Stimulated activated CD8-positive, alpha-beta memory T cell treated with anti-CD3 and anti-CD28 coated beads, Interleukin-12 subunit alpha, Interleukin-12 subunit beta, amount 100 ng/mL, for 24 hours (primary cell): Measurements from ENCODE around the gene CC2D2A.
"Not testable (repeated sequence)": the region's sequence is repeated elsewhere in the genome, so short reads cannot be mapped to it uniquely, and the experiment has no call there.

ENCODE experiments used
- DNase-seq: peaks from one replicate; pipeline ENCODE4 v3.0.0-alpha.2; 2020; ENCODE audit errors: extremely low read depth

Gene CC2D2A

DNA sequence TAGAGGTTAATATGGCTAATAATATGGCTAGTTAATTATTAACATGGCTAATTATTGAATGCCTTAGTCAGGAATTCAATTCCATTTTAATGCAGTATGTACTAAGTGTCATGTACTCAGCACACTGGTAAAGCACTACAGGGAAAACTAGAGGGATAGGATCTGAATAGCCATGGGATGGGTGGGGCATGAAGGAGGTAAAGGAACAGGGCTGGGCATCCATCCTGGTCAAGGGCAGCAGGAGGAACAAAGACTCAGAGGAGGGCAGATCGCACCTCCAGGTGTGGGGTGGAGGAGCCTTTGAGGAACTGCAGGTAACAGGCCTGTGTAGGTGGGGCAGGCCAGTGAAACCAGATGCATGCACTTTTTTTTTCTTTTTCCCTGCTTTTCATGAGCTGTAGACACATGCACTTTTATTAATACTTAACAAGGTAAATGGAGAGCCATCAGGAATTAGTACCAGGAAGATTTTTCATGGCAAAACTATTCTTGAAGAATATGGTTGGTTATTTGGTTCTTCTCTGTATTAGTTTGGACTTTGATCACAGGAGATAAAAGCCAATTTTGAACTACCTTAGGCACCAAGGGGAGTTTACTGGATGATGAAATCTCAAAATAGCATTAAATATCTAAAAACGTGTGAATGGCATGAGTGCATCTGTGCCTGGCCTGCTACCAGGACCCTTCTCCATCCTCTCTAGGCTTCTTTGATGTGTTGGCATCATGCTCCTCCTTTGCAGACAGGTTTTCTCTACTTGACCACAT, 88.3 kb downstream of the CC2D2A start:
- no peak for DNase-seq

DNA sequence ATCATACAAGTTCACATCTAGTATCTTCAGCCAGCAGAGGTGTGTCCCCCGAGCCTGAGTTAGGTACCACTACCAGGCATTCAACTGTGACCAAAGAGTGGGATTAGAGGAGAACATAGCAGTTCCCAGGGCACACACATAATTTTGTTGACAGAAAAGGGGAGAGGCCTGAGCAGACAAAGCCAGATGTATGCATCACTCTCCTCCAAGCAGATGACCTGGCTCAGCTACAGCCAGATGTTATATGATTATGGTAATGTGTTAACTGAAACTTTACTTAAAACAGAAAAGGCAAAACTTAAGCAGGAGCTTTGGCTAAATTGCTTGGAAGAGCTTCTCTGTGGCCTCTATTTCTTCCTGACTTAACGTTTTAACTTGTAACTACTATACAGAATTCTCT, 88.9 kb downstream of the CC2D2A start:
- no peak for DNase-seq

DNA sequence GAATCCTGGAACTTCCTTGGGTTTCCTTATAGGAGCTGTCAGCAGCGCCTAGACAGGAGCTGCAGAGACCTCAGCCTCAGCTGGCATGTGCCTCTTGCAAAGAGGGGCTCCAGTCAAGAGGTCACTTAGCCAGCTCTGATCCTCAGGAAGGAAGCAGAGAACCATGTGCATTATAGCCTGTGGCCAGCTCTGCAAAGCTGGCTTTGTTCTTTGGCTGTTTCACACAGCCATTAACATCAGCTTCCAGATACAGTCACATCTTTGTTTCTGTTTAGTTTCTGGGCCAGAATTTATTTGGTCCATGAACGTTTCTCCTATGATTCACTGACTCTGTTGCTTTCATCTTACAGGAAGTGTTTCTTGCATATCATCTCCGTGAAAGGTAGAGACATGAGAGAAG, 92.4 kb downstream of the CC2D2A start:
- DNase-seq: no peak

- no peak for DNase-seq
Observed at GRCh38 chr4:15562623-15563022, 92.9 kb downstream of the CC2D2A start.

DNA sequence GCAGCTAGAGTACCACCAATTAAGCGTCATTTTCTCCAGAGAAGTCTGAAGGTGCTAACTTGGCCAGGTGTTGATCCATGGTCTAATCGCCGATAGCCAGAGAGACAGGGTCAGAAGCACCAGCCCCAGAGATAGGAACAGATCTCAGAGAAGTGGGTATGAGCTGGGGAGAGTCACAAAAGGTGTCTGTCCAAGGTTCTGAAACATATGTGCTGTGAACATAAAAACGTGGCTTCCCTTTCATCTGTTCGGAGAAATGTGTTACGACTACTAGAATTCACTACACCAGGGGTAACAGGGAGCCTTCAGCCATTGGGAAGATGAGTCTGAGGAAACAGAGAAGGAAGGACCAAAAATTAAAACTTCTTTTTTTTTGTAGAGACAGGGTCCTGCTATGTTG, 94.2 kb downstream of the CC2D2A start:
- DNase-seq: no peak

DNA sequence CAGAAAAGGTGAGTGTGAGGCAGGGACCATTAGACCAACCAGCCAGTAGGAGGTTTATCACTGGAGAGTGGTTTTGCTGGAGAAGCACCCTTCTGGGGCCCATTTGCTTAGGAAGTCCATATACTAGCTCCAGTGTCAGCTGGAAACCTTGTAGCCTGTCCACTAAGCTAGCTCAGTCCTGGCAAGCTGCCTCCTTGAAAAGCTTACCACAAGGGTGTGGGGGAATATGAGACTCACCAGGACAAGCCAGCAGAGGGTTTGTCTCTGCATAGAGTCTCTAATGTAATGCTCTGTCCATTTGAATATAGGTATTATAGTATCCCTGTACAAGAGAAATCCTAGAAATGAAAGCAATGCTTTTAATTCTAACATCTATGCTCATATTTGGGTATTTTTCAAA, 99.1 kb downstream of the CC2D2A start:
- DNase-seq: no peak

- no peak for DNase-seq
Observed at GRCh38 chr4:15569746-15570145, 100.1 kb downstream of the CC2D2A start.

- no peak for DNase-seq
Observed at GRCh38 chr4:15575966-15576365, 106.3 kb downstream of the CC2D2A start.

DNA sequence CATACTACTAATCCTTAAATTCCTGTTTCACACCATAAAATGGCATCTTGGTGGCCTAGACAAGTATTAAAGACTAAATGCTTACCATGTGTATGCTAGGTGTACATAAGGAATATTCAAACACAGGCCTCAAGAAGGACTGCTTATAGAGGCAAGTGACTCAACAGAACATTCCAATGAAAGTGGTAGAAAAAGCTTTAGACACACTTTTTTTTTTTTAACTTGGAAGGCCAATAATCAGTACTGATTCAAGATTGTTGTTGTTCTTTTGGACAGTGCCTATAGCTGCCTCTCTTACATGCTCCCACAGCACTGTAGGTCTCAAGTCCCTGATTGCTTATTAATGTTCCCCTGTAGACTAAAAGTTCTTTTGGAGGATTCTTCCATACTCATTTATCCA, 107.8 kb downstream of the CC2D2A start:
- DNase-seq: no peak

- no peak for DNase-seq
Observed at GRCh38 chr4:15584785-15585184, 115.1 kb downstream of the CC2D2A start.

GRCh38 chr4:15585331-15585730, 115.6 kb downstream of the CC2D2A start:
- no peak for DNase-seq

DNA sequence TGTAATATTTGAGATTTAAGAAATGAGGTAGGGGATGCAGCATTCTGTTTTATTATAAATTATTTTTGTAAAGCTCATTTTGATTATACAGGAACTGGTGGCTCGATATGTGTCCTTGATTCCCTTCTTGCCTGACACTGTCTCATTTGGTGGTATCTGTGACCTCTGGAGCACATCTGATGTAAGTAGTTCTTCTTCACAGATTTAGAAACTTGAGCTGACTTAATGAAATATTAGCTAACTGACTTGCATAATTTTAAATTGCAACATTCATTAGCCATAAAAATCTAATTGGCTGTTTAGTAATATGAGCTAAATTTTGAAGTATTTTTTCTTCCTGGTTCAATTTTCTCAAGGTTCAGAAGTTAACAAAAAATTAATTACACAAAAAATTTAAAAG, 116.4 kb downstream of the CC2D2A start:
- no peak for DNase-seq

DNA sequence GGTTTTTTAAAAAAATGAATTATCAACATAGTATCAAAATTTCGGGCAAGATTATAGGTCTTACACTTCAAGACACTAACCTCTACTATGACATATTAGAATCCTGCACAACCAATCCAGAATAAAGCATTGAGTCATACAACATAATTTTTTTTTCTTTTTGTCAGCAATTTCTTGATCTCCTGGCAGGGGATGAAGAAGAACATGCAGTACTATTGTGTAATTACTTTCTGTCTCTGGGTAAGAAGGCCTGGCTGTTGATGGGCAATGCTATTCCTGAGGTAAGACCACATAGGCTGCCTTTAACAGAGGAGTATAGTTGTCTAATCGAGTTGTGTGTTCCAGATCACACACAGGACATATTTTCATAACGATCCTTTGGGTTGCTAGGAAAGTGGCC, 118.0 kb downstream of the CC2D2A start:
- DNase-seq: no peak

GRCh38 chr4:15592799-15593198, 123.1 kb downstream of the CC2D2A start:
- DNase-seq: no peak

DNA sequence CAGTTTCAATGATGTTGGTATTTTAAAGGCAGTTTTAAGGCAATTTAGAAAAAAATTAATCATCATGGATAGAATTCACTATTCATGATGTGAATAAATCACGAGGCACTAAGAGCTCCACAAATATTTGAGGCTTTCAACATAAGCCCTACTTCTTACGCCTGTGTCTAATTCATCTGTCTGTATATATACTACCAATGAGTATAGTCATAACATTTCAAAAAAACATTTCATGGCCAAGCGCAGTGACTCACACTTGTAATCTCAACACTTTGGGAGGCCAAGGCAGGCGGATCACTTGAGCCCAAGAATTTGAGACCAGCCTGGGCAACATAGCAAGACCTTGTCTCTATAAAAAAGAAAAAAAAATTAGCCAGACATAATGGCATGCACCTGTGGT, 129.0 kb downstream of the CC2D2A start:
- no peak for DNase-seq

DNA sequence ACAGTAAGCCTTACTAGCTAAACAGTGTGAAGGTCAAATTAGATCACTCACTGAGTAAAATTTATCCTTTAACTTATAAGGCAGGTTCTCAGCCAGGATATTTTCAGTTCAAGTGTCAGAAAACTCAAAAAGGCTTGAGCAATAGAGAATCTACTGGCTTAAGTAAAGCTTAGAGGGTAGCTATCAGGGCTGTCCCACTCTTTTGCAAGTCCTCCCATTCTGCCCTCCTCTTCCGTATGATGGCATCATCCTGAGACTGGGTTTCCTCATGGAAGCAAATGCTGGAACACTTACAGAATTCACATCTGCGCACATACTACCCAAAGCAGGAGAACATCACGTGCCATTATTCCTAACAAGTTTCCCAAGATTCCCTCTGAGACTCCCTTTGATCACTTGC, 130.5 kb downstream of the CC2D2A start:
- DNase-seq: no peak

DNA sequence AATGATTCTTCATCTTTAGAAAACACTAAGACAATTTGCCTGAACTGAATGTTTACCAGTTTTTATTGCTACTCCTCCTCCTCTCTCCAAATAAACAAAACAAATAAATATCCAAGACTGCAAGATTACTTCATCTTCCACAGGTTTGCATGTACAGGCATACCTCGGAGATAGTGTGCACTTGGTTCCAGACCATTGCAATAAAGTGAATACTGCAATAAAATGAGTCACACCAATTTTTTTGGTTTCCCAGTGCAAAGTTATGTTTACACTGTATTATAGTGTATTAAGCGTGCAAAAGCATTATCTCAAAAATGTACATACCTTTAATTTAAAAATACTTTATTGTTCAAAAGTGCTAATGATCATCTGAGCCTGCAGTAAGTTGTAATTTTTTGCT, 132.2 kb downstream of the CC2D2A start:
- no peak for DNase-seq

GRCh38 chr4:15605537-15605936, 135.9 kb downstream of the CC2D2A start:
- no peak for DNase-seq

DNA sequence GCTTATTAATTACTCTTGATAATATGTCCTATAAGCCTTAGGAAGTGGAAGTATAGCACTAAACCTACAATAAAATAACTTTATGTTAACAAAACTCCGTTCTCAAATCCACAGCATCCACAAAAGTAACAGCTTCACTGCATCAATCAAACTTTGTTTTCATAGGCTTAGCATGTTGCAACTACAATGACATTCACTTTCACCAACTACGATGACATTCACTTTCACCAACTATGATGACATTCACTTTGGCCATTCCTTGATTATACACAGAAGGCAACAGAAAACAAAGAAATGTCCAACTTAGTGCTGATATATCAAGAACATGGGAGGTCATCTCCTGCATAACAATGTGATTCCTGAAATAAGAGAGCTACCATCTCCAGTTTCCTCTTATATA, 141.2 kb downstream of the CC2D2A start:
- no peak for DNase-seq

GRCh38 chr4:15612136-15612535, 142.5 kb downstream of the CC2D2A start:
- no peak for DNase-seq

- DNase-seq: not testable (repeated sequence)
Observed at GRCh38 chr4:15614891-15615290, 145.2 kb downstream of the CC2D2A start.

GRCh38 chr4:15617407-15617806, 147.7 kb downstream of the CC2D2A start:
- DNase-seq: not testable (repeated sequence)

DNA sequence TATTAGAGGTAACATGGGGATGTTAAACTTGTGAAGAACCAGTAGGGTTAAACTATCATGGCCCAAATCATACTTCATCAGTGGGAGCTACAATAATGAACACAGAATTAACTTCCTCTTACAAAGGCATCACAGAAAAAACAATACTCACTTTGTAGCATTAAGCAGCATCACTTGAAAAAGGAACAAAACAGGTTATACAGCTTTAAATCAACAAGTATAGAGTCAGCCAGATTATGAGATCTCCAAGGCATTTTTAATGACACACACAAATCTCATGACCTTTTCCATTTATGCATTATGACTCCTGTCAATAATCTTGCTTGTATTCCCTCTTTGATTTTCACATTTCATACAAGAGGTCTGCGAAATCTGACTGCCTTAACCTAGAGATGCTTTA, 167.1 kb downstream of the CC2D2A start:
- no peak for DNase-seq

- DNase-seq: no peak
Observed at GRCh38 chr4:15638418-15638817, 168.7 kb downstream of the CC2D2A start.
